Measurements from ENCODE around the gene GADD45G.

Gene GADD45G

DNA sequence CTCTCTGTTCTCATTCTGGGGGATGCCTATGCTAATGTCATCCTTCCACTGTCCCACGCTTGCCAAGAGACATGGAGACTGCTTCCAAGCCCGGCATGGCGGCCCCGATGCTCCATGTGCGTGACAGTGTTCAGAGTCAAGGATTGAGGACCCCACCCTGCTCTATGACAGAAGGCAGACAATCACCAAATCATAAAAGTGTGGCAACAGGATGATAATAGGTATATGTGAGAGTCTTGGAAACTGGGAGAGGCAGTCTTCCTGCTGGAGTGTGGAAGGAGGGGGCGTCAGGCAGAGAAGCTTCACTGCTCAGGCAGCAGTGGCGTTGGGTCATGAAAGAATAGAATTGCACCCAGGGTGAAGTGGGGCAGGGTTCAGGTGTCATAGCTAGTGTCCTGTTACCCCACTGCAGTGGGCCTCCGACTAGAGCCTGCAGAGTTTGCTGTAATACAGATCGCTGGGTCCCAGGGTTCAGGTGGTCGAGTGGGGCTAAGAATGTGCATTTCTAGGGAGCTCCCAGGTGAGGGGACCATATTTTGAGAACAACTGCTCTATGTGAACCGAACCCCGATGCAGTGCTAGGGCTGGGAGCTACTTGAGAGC is 12.5 kb upstream of the GADD45G start:
- DNase-seq (ENCODE audit: low read depth in 2 of 2, low spot score in 1 of 2), result no peak

GRCh38 chr9:89592963-89593726 is 11.7 kb upstream of the GADD45G start:
- no peak for DNase-seq (ENCODE audit: low read depth in 2 of 2, low spot score in 1 of 2)

DNA sequence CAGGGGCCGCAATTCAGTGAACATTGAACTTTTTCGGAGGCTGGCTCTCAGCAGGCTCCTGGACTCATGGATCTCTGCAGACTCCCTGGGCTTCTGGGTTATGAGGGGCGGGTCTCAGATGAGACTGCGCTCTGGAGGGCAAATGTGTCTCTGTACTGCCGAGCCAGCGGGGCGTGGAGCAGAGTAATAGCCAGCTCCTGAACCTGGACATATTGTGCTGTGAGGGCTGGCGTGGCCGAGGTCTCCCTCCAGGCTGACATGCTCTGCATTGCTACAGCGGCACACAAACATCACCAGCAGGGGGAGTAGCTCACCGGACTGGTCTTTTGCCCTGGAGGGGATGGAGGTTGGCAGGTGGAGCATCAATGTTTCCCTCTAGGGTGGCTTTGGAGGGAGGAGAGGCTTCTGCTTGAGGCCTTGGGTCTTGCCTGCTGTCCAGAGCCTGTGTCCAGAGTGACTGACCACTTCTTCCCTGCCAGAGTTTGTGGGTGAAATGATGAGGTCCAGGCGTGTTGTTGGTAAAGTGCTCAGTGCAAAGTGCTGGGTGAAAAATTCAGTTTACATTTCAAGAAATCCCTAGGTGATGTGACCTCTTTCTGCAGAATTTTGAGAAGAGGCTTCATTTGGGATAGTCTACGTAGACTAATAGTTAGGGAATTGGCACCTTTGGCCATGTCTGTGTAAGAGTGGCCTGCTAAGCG is 10.9 kb upstream of the GADD45G start:
- peak; percentile 20 to 23 for DNase-seq (ENCODE audit: low read depth in 2 of 2, low spot score in 1 of 2)

GRCh38 chr9:89594811-89595550 is 9.8 kb upstream of the GADD45G start:
- DNase-seq (ENCODE audit: low read depth in 2 of 2, low spot score in 1 of 2), result no peak

DNA sequence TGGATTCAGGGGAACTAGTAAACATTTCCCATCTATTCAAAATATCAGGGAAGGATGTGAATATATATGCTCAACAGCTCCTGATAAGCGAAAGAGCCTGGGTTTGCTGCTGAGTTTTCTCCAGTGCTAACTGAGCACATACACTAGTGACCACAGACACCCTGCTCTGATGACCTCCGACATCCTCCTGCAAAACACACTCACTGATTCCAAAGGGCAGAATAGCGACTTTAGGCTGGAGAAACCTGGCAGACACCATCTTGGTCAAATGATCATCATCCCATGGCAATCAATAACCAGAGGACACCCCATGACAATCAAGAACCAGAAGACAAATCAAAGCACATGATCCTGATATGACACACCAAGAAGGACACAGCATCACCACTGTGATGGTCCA is 9.2 kb upstream of the GADD45G start:
- DNase-seq (ENCODE audit: low read depth in 2 of 2, low spot score in 1 of 2), result no peak

- DNase-seq (ENCODE audit: low read depth in 2 of 2, low spot score in 1 of 2), result no peak
Observed at GRCh38 chr9:89596937-89597555, 7.8 kb upstream of the GADD45G start.

DNA sequence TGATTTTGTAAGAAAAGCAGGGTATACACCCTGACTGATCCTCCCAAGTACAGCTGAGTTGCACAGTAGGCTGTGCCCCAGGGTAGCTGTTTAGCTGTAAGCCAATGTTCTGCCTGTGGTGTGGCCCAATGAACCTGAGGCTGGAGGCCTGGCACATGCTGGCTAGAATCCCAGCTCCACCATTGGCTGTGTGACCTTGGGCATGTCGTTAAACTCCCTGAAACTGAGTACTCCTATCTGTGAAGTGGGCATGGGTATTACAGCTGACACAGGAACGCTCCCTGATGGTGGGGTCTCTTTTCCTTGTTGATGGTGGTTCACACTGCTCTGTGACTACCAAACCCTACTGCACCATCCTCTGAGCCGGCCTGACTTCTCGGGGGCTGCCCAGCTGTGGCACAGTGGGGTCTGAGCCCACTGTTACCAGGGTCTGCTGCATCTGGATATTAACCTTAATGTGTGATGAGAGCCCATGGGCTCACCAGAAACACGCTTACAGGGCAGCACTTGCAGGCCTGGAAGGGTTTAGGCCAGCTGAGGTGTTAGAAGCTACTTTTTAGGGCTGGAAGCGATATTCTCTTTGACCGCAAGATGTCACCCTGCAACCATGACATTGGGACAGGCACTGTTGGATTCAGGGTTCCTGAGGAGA is 7.0 kb upstream of the GADD45G start:
- DNase-seq (ENCODE audit: low read depth in 2 of 2, low spot score in 1 of 2), result peak in 1 of 2 donors; percentile 23

GRCh38 chr9:89598363-89598713 is 6.5 kb upstream of the GADD45G start:
- no peak for DNase-seq (ENCODE audit: low read depth in 2 of 2, low spot score in 1 of 2)

GRCh38 chr9:89598926-89599325 is 5.9 kb upstream of the GADD45G start:
- DNase-seq (ENCODE audit: low read depth in 2 of 2, low spot score in 1 of 2), result no peak

DNA sequence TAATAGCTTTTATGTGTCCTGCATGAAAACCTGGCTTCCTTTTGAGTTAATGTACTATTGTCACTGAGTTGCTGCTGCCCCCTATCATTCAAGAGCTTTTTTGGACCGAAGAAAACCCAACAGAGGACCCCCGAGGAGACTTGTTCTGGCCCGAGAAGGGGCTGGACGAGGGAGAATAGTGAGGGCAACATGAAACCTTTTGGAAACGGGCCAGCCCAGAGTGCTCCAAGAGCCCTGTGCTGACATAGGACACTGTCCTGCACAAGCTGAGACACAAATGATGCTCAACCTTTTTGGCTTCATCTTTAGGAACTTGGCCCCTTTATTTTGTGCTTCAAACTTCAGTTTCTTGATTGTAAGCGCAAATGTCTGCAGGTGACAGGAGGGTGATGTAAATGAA is 4.0 kb upstream of the GADD45G start:
- DNase-seq (ENCODE audit: low read depth in 2 of 2, low spot score in 1 of 2), result no peak

- no peak for DNase-seq (ENCODE audit: low read depth in 2 of 2, low spot score in 1 of 2)
Observed at GRCh38 chr9:89601306-89601705, 3.5 kb upstream of the GADD45G start.

DNA sequence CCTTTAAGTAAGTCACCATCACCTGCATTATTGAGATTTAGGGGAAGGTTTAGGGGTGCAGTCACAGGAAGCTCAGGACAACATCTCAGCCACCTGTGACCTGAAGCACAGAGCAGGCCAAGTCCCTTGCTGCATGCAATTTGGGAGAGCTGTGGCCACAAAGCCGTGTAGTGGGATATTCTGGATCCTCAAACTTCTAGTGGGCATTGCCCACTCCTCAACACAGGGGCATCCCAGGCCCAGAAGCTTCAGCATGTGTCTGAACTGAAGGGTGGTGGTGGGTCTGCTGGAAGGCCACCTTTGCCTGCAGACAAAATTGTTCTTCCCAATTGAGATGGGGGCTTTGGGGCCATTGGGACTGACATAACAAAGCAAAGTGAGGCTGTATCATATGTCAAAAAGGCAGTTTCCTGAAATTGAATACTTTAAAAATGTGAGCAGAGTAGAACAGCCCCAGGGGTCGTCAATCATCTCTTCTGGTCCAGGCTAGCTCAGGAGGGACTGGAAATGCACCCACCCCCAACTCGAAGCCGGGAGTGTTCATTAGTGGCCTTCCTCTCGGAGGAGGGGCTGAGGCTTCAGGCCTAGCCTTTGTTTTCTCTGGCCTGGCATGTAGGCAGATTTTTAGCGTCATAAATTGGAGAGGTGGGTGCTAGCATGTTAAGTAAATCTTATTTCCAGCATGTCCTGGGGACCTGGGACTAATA is 2.8 kb upstream of the GADD45G start:
- DNase-seq (ENCODE audit: low read depth in 2 of 2, low spot score in 1 of 2), result no peak

DNA sequence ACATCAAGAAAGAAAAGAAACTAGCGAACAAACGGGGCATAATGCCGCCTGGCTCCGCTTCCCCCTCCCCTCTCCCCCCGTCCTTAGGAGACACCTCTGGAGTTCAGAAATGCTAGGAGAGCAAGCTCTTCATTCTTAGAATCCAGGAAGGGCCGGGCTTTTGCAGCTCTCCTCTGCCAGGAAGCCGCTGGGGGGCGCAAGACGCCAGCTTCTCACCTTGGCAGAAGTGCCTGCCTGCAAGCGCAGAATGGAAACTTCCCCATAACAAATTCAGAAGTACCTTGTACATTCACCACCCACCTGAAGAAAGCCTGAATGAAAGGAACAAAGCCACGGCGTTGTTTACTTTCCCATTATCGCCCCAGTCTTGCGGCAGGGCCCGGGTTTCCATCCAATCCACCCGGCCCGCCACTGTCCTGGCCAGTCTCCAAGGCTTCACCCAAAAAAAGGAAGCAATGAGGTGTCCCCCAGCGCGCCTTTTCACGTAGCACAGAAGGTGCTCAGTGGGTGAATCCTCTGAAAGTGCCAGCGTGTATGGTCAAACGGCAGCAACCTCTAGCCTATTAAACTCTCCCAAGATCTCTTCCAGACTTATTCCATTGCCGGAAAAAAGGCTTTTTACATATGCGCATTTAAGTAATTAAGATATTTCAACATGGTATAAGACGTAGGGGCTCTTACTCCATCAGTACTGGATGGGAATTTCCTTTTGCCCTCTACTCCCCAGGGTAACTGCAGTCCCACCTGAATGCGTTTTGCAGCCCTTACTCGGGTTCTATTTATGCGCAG is 1.6 kb upstream of the GADD45G start:
- DNase-seq (ENCODE audit: low read depth in 2 of 2, low spot score in 1 of 2), result peak; percentile 67 to 74

- DNase-seq (ENCODE audit: low read depth in 2 of 2, low spot score in 1 of 2), result no peak
Observed at GRCh38 chr9:89603767-89604665, 796 bp upstream of the GADD45G start.

DNA sequence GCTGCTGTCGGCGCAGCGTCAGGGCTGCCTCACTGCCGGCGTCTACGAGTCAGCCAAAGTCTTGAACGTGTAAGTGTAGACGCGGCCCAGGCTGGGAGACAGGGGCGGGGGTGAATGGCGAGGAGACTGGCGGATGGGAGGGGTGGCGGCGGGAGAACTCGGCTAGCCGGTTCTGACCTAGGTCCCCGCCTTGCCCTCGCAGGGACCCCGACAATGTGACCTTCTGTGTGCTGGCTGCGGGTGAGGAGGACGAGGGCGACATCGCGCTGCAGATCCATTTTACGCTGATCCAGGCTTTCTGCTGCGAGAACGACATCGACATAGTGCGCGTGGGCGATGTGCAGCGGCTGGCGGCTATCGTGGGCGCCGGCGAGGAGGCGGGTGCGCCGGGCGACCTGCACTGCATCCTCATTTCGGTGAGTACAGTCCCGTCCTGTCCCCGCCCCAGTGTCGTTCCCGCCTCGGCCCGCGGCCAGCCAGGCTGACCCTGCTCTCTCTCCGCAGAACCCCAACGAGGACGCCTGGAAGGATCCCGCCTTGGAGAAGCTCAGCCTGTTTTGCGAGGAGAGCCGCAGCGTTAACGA is 745 bp downstream of the GADD45G start:
- DNase-seq (ENCODE audit: low read depth in 2 of 2, low spot score in 1 of 2), result peak; percentile 33 to 36

DNA sequence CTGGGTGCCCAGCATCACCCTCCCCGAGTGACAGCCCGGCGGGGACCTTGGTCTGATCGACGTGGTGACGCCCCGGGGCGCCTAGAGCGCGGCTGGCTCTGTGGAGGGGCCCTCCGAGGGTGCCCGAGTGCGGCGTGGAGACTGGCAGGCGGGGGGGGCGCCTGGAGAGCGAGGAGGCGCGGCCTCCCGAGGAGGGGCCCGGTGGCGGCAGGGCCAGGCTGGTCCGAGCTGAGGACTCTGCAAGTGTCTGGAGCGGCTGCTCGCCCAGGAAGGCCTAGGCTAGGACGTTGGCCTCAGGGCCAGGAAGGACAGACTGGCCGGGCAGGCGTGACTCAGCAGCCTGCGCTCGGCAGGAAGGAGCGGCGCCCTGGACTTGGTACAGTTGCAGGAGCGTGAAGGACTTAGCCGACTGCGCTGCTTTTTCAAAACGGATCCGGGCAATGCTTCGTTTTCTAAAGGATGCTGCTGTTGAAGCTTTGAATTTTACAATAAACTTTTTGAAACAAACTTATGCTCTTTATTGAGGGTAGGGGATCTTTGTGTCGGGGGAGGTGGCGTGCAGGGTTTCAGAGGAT is 1.3 kb downstream of the GADD45G start:
- no peak for DNase-seq (ENCODE audit: low read depth in 2 of 2, low spot score in 1 of 2)

GRCh38 chr9:89606624-89607311 is 2.0 kb downstream of the GADD45G start:
- no peak for DNase-seq (ENCODE audit: low read depth in 2 of 2, low spot score in 1 of 2)
